HEK293 (cell line): ENCODE data around the gene GALR2.

Experiments used
- CTCF ChIA-PET: fragments of 350-600 bp; formaldehyde crosslinking; extraction: SDS; loops from one replicate; lab custom pipeline; 2021; ENCODE audit warnings: antibody characterized with exemption; lab: Yijun Ruan, JAX
- POLR2A ChIA-PET: fragments of 300-600 bp; formaldehyde crosslinking; extraction: SDS; loops from one replicate; lab custom pipeline; 2020; ENCODE audit warnings: antibody characterized with exemption, inconsistent platforms; lab: Yijun Ruan, JAX
- H3K27ac ChIP-seq: fragments of 200-500 bp; sonication (Bioruptor generic); 2 replicates; pipeline ENCODE4 v1.5.1; 2014; ENCODE audit warnings: low read depth, low read length, control low read depth, inconsistent platforms; ENCODE audit errors: extremely low read depth
- H3K36me3 ChIP-seq, 2 experiments: fragments of 200-500 bp in 1 of 2; sonication (Bioruptor generic) in 1 of 2; 1 replicate in 1 of 2; 2 replicates in 1 of 2; pipeline ENCODE4 v1.5.1; 2014 to 2017; ENCODE audit warnings: inconsistent platforms in 2 of 2, low read length in 2 of 2; ENCODE audit not compliant: control insufficient read depth in 2 of 2, insufficient read depth in 1 of 2
- H3K4me1 ChIP-seq: fragments of 200-500 bp; sonication (Bioruptor generic); 2 replicates; pipeline ENCODE4 v1.5.1; 2014; ENCODE audit warnings: mild to moderate bottlenecking, low read length, inconsistent platforms; ENCODE audit not compliant: control insufficient read depth, insufficient read depth
- H3K4me3 ChIP-seq: 2 replicates; pipeline ENCODE4 v1.5.1; 2011; ENCODE audit warnings: low read depth, mild to moderate bottlenecking, control low read depth, low read length, moderate library complexity
- H3K9me3 ChIP-seq: fragments of 200-500 bp; sonication (Bioruptor generic); 2 replicates; pipeline ENCODE4 v1.5.1; 2014; ENCODE audit warnings: low read depth, low read length, inconsistent platforms; ENCODE audit not compliant: control insufficient read depth, insufficient read depth
- GLI4 ChIP-seq: fragments of 450-650 bp; formaldehyde crosslinking; IDR thresholded peaks from 2 replicates; pipeline ENCODE4 v1.5.1; 2016; ENCODE audit warnings: missing biosample characterization, missing genetic modification characterization
- REPIN1 ChIP-seq: fragments of 450-650 bp; formaldehyde crosslinking; IDR thresholded peaks from 2 replicates; pipeline ENCODE4 v1.5.1; 2017; ENCODE audit warnings: missing biosample characterization, missing genetic modification characterization, low read depth
- SCRT2 ChIP-seq: fragments of 450-650 bp; formaldehyde crosslinking; IDR thresholded peaks from 2 replicates; pipeline ENCODE4 v1.5.1; 2016; ENCODE audit warnings: missing biosample characterization, missing genetic modification characterization
- ZBTB17 ChIP-seq: fragments of 450-650 bp; formaldehyde crosslinking; IDR thresholded peaks from 2 replicates; pipeline ENCODE4 v1.5.1; 2016; ENCODE audit warnings: missing biosample characterization, missing genetic modification characterization
- ZBTB48 ChIP-seq: fragments of 450-650 bp; formaldehyde crosslinking; IDR thresholded peaks from 2 replicates; pipeline ENCODE4 v1.5.1; 2016; ENCODE audit warnings: missing biosample characterization, missing genetic modification characterization
- ZIC2 ChIP-seq: fragments of 450-650 bp; formaldehyde crosslinking; IDR thresholded peaks from 2 replicates; pipeline ENCODE4 v1.5.1; 2016; ENCODE audit warnings: missing biosample characterization, missing genetic modification characterization
- ZNF114 ChIP-seq: fragments of 450-650 bp; formaldehyde crosslinking; IDR thresholded peaks from 2 replicates; pipeline ENCODE4 v1.5.0; 2017; ENCODE audit warnings: missing biosample characterization, missing genetic modification characterization
- ZNF214 ChIP-seq: fragments of 450-650 bp; formaldehyde crosslinking; IDR thresholded peaks from 2 replicates; pipeline ENCODE4 v1.5.1; 2017; ENCODE audit warnings: missing biosample characterization, mild to moderate bottlenecking, missing genetic modification characterization, borderline replicate concordance
- ZNF341 ChIP-seq: fragments of 450-650 bp; formaldehyde crosslinking; IDR thresholded peaks from 2 replicates; pipeline ENCODE4; 2016; ENCODE audit warnings: low read depth, missing biosample characterization, missing genetic modification characterization
- ZNF549 ChIP-seq: fragments of 450-650 bp; IDR thresholded peaks from 2 replicates; pipeline ENCODE4 v1.5.1; 2018; ENCODE audit warnings: missing biosample characterization, missing genetic modification characterization, mild to moderate bottlenecking, inconsistent platforms, moderate library complexity
- TF ChIP-seq, protein P1 (sequence below): fragments of 450-650 bp; formaldehyde crosslinking; conservative IDR thresholded peaks from 2 replicates; pipeline ENCODE4 v1.5.1; 2016; ENCODE audit warnings: low read depth, missing biosample characterization, missing genetic modification characterization
- TF ChIP-seq, protein P2 (sequence below): fragments of 450-650 bp; formaldehyde crosslinking; IDR thresholded peaks from 2 replicates; pipeline ENCODE4 v1.5.1; 2016; ENCODE audit warnings: missing biosample characterization, missing genetic modification characterization, borderline replicate concordance

GALR2 gene

DNA sequence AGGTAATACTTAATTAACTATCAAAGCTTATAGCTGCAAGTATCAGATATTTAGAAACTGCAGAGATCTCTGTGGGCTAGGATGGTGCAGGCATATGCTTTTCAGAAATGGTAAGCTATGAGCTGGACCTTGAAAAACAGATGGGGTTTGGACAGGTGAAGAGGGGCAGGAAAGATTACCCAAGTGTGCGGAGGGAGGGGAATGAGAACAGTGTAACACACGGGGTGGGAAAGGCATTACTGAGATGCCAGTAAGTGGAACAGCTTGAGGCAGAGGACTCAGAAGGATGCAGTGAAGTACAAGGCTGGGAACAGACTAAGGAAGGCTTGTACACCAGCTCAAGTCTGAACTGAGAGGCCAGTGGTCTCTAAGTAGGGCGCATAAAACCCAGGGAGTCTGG lies 25.3 kb upstream of the GALR2 start:
- TF ChIP-seq, protein P1, sequence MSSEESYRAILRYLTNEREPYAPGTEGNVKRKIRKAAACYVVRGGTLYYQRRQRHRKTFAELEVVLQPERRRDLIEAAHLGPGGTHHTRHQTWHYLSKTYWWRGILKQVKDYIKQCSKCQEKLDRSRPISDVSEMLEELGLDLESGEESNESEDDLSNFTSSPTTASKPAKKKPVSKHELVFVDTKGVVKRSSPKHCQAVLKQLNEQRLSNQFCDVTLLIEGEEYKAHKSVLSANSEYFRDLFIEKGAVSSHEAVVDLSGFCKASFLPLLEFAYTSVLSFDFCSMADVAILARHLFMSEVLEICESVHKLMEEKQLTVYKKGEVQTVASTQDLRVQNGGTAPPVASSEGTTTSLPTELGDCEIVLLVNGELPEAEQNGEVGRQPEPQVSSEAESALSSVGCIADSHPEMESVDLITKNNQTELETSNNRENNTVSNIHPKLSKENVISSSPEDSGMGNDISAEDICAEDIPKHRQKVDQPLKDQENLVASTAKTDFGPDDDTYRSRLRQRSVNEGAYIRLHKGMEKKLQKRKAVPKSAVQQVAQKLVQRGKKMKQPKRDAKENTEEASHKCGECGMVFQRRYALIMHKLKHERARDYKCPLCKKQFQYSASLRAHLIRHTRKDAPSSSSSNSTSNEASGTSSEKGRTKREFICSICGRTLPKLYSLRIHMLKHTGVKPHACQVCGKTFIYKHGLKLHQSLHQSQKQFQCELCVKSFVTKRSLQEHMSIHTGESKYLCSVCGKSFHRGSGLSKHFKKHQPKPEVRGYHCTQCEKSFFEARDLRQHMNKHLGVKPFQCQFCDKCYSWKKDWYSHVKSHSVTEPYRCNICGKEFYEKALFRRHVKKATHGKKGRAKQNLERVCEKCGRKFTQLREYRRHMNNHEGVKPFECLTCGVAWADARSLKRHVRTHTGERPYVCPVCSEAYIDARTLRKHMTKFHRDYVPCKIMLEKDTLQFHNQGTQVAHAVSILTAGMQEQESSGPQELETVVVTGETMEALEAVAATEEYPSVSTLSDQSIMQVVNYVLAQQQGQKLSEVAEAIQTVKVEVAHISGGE (tag by site-specific recombination) = peak; percentile 85
- no peak for TF ChIP-seq REPIN1 (tag by site-specific recombination)
- peak; percentile 70 for TF ChIP-seq ZNF341
- no peak overlapping the region for H3K4me3 ChIP-seq
- H3K4me1 ChIP-seq = peaks cover 5% of the 10 kb centered on the region
- POLR2A ChIA-PET = interaction anchor here (1.2 kb wide), 1 partner anchor 22 kb away, joined by 3 read pairs; no protein-coding TSS in a partner anchor
- H3K9me3 ChIP-seq = no peaks in the 10 kb centered on the region
- no peak overlapping the region for H3K27ac ChIP-seq
- peaks cover 62 to 95% of the 10 kb centered on the region in 2 experiments for H3K36me3 ChIP-seq
- CTCF ChIA-PET = interaction anchor here (0.6 to 1.8 kb wide), 3 partner anchors 11 to 400 kb away, joined by 3 to 9 read pairs (median 5); no protein-coding TSS in a partner anchor

DNA sequence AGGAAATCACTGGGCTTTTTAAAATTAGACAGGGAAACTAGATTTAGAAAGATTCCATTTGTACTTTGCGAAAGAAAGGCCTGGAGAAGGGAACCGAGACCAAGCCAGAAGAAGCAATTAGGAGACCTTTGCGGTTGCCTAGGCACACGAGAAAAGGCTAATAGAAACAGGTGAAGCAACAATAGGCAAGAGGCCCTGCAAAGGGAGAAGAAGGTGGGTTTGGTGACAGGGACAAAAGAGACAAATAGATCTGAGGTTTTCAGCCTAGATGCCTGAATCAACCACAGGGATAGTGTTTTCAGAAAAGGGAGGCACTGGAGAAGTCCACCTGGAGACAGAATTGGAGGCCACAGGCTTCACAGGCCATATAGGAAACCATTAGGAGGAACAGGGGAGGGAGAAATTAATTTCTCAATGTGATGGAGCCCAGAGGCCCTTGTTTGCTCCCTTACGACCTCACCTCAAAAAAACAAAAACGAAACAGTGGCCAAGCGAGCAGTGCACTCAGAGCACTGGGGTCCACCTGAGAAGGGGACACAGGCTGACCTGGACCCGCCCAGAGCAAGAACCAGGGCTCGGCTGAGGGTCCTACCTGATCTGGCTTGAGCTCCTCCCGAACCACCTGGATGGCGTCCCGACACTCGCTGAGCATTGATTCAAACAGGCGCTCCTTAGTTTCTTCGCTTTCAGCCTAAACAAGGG lies 24.6 kb upstream of the GALR2 start:
- Histone ChIP-seq H3K9me3 (no peaks in the 10 kb centered on the region), H3K4me1 (peaks cover 5% of the 10 kb centered on the region), H3K36me3 (peaks cover 62 to 94% of the 10 kb centered on the region in 2 experiments), H3K4me3 (no peak overlapping the region), H3K27ac (no peak overlapping the region)
- CTCF ChIA-PET = interaction anchor here (1.4 to 1.8 kb wide), 3 partner anchors 12 to 36 kb away, joined by 5 to 9 read pairs (median 6); no protein-coding TSS in a partner anchor
- POLR2A ChIA-PET = interaction anchor here (1.2 kb wide), 1 partner anchor 21 kb away, joined by 3 read pairs; no protein-coding TSS in a partner anchor
- TF ChIP-seq ZNF114 (tag by site-specific recombination) (no peak), SCRT2 (tag by site-specific recombination) (0 out of 2 replicates have a peak, but pooled peaks have one; percentile 30), ZNF341 (no peak)

DNA sequence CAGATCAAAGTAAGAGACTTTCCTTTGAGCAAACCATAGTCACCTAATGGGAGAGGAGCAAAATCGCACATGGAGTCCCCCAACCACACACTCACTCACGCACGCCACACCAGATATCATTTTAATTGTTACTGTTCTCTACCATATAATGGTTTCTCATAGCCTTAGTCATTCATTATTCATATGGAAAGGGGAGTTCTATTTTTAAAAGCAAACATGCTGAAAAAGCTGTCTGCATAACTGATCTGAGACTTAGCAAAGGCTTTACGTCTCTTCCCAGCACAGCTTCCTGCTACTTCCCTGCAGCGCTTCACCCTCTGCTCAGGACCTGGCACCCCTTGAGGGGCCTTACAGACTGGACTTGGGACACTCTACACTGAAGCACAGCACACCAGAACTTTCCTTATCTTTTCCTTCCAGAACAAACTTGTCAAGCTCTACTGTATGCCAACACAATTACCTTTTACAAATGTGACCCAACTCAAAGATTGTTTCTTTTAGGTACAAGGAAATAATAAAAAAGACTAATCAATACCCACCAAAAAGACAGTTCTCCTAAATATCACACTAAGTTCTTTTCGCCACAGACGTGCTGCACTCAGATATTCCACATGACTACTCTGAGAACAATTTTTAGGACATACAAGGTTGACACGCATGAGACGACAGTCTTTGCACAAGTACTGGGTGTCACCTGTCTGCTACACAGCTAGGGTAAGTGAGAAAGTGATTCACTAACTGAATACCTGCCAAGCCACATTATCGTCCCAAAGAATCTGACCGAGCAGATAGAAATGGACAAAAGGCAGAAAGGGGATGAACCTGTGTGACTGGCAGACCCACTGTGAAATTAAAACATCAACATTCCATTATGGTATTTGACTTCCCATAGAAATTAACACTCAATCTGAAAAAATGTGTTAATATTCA lies 23.8 kb upstream of the GALR2 start:
- Histone ChIP-seq H3K9me3 (no peaks in the 10 kb centered on the region), H3K4me1 (peaks cover 5% of the 10 kb centered on the region), H3K4me3 (no peak overlapping the region), H3K36me3 (peaks cover 67 to 92% of the 10 kb centered on the region in 2 experiments), H3K27ac (no peak overlapping the region)
- TF ChIP-seq GLI4 (tag by site-specific recombination) (no peak), ZNF214 (tag by site-specific recombination) (no peak), ZBTB17 (tag by site-specific recombination) (no peak), ZNF549 (tag by site-specific recombination) (no peak), ZBTB48 (no peak), ZIC2 (no peak)
- TF ChIP-seq, protein P2, sequence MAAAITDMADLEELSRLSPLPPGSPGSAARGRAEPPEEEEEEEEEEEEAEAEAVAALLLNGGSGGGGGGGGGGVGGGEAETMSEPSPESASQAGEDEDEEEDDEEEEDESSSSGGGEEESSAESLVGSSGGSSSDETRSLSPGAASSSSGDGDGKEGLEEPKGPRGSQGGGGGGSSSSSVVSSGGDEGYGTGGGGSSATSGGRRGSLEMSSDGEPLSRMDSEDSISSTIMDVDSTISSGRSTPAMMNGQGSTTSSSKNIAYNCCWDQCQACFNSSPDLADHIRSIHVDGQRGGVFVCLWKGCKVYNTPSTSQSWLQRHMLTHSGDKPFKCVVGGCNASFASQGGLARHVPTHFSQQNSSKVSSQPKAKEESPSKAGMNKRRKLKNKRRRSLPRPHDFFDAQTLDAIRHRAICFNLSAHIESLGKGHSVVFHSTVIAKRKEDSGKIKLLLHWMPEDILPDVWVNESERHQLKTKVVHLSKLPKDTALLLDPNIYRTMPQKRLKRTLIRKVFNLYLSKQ (tag by site-specific recombination) = no peak
- POLR2A ChIA-PET = no interaction called here
- CTCF ChIA-PET = interaction anchor here (0.6 to 1.7 kb wide), 4 partner anchors 13 to 36 kb away, joined by 3 to 6 read pairs (median 4); no protein-coding TSS in a partner anchor
